T-helper 2 cell treated with Interferon-gamma antibody and Interleukin-4, amounts not matched to agents 5 μg/mL and 100 μg/mL, for 36 hours (primary cell): ENCODE results near the gene IFIT2.

Experiments
- DNase-seq: peaks from one replicate; pipeline ENCODE4 v3.0.0; 2021; ENCODE audit warnings: low spot score
- H3K27ac Mint-ChIP-seq: one replicate; pipeline ENCODE4 v1.8.0; 2021; ENCODE audit warnings: mild to moderate bottlenecking, mixed read lengths
- H3K27me3 Mint-ChIP-seq: one replicate; pipeline ENCODE4 v1.8.0; 2021; ENCODE audit warnings: low read depth, mixed read lengths
- H3K36me3 Mint-ChIP-seq: one replicate; pipeline ENCODE4 v1.8.0; 2021; ENCODE audit warnings: low read depth, mixed read lengths
- H3K4me1 Mint-ChIP-seq: one replicate; pipeline ENCODE4 v1.8.0; 2021; ENCODE audit warnings: low read depth, mixed read lengths
- H3K4me3 Mint-ChIP-seq: one replicate; pipeline ENCODE4 v1.8.0; 2022; ENCODE audit warnings: mild to moderate bottlenecking, moderate library complexity, mixed read lengths
- H3K9me3 Mint-ChIP-seq: one replicate; pipeline ENCODE4 v1.8.0; 2021; ENCODE audit warnings: mixed read lengths

Gene IFIT2

DNA sequence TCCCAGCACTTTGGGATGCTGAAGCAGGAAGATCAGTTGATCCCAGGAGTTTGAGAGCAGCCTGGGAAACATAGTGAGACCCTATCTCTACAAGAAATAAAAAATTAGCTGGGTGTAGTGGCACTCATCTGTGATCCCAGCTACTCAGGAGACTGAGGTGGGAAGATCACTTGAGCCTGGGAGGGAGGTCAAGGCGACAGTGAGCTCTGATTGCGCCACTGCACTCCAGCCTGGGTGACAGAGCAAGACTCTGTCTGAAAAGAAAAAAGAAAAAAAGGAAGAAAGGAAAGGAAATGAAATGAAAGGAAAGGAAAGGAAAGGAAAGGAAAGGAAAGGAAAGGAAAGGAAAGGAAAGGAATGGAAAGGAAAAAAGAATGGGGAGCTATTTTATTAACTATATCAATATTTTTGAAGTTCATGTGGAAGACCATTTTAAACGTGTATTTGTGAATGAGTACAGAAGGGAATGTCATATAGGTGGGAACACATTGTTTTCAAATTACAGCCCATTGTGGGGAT lies 7.1 kb upstream of the IFIT2 start:
- Mint-ChIP-seq H3K27me3 (peaks cover 20% of the 10 kb centered on the region), H3K36me3 (peaks cover 3% of the 10 kb centered on the region), H3K4me3 (no peak overlapping the region), H3K9me3 (peaks cover 13% of the 10 kb centered on the region), H3K4me1 (peaks cover 6% of the 10 kb centered on the region), H3K27ac (no peak overlapping the region)
- no peak for DNase-seq

DNA sequence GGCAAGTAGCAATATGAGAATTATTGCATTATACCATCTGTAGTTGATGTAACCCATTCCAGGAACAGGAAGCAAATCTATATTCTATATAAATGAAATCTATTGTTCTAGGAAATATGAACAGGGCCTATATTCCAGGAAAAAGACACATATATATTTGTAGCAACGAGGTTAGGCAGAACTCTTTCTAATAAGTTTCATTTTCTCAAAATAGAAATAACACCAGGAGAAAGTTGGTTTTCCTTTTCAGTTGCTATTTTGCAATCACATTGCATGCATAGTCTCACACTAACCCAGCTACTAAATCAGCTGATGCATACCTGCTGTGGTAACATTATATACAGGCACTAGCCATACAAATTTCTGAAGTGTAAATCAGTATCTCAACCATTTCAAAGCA lies 6.2 kb upstream of the IFIT2 start:
- Mint-ChIP-seq H3K4me3 (no peak overlapping the region), H3K9me3 (peaks cover 15% of the 10 kb centered on the region), H3K27ac (no peak overlapping the region), H3K4me1 (peaks cover 6% of the 10 kb centered on the region), H3K36me3 (peaks cover 3% of the 10 kb centered on the region), H3K27me3 (peaks cover 20% of the 10 kb centered on the region)
- no peak for DNase-seq

DNA sequence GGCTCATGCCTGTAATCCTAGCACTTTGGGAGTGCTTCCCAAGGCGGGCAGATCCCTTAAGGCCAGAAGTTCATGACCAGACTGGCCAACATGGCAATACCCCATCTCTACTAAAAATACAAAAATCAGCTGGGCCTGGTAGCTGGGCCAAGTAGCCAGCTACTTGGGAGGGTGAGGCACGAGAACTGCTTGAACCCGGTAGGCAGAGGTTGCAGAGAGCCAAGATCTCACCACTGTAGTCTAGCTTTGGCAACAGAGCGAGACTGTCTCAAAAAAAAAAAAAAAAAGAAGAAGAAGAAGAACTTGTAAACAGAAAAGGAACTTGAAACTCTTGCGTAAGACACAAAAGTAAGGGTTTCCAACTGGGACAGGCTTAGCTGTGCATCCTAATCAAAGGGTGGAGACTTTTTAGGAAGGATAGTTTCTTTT lies 5.6 kb upstream of the IFIT2 start:
- DNase-seq = no peak
- H3K27me3 Mint-ChIP-seq = peaks cover 20% of the 10 kb centered on the region
- peaks cover 10% of the 10 kb centered on the region for H3K4me1 Mint-ChIP-seq
- H3K27ac Mint-ChIP-seq = no peak overlapping the region
- H3K9me3 Mint-ChIP-seq = peaks cover 15% of the 10 kb centered on the region
- H3K4me3 Mint-ChIP-seq = no peak overlapping the region
- peaks cover 6% of the 10 kb centered on the region for H3K36me3 Mint-ChIP-seq

DNA sequence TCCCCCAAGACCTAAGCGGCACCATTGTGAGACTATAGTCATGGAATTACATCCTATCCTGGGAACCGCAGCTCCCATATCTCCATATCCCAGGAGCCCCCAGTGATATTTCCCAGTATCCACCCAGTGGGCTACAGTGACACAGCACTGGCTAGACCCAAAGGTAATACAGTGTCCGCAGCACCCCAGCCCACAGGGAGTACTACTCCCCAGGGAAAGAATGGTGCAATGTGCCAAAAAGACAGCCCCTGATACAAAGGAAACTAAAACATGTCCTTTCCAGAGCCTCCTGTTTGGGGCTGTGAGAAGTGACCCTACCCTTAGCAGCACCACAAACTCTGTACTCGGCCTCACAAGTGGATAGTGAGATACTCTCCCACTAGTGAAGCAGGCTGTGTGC lies 4.5 kb upstream of the IFIT2 start:
- H3K4me1 Mint-ChIP-seq = peaks cover 21% of the 10 kb centered on the region
- no peak overlapping the region for H3K4me3 Mint-ChIP-seq
- peaks cover 15% of the 10 kb centered on the region for H3K27me3 Mint-ChIP-seq
- DNase-seq = no peak
- H3K9me3 Mint-ChIP-seq = peaks cover 15% of the 10 kb centered on the region
- no peak overlapping the region for H3K27ac Mint-ChIP-seq
- peaks cover 6% of the 10 kb centered on the region for H3K36me3 Mint-ChIP-seq

DNA sequence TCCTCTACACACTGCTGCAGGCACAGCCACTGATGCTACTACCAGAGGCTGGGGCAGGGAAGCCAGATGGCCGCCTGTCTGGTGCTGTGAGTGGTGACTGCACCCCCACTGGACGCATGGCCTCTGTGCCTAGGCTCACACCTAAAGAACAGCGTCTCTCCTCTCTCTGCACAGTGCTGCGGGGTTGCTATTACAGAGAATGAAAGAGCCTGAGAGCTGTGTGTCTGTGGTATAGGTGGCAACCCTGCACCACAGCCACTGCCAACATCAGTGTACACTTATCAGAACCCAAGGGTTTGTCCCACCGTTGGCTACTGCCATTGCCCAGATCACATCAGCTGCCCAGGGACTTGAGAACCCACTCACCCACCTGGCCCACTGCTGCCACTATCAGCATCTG lies 4.1 kb upstream of the IFIT2 start:
- no peak overlapping the region for H3K4me3 Mint-ChIP-seq
- H3K27ac Mint-ChIP-seq = no peak overlapping the region
- H3K9me3 Mint-ChIP-seq = peaks cover 15% of the 10 kb centered on the region
- DNase-seq = no peak
- peaks cover 6% of the 10 kb centered on the region for H3K36me3 Mint-ChIP-seq
- peaks cover 25% of the 10 kb centered on the region for H3K4me1 Mint-ChIP-seq
- H3K27me3 Mint-ChIP-seq = peaks cover 13% of the 10 kb centered on the region

DNA sequence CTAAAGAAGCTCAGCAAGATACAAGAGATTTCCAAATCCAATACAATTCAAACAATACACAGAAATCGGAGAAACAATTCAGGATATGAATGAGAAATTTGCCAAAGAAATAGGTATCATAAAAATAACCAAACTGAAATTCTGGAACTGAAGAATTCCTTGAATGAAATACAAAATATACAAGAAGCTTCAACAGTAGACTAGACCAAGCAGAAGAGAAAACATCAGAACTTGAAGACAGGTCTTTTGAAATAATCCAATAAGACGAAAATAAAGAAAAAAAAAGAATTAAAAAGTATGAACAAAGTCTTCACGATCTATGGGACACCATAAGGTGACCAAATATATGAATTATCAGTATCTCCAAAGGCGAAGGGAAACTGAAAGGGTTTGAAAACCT lies 2.8 kb upstream of the IFIT2 start:
- H3K4me3 Mint-ChIP-seq = no peak overlapping the region
- H3K4me1 Mint-ChIP-seq = peaks cover 31% of the 10 kb centered on the region
- peaks cover 14% of the 10 kb centered on the region for H3K27me3 Mint-ChIP-seq
- peaks cover 15% of the 10 kb centered on the region for H3K9me3 Mint-ChIP-seq
- H3K27ac Mint-ChIP-seq = no peak overlapping the region
- H3K36me3 Mint-ChIP-seq = peaks cover 6% of the 10 kb centered on the region
- no peak for DNase-seq

DNA sequence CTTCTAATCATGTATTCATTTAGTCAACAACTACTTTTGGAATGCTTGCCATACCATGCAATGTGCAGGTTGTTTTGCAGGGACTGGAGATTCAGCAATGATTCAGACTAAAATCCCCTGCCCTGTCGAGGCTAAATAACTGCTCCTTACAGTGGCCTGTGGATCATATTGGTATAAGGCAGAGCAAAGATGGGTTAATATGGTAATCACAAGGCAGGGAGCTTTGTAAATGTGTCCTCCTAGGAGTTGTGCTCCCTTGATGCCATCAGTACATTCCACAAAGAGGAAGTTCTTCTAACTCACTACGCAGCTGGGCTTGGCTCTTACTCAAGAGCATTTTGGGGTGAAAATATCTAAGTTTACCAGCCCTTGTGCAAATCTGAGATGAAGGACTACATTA lies 614 bp upstream of the IFIT2 start:
- Mint-ChIP-seq H3K9me3 (peaks cover 15% of the 10 kb centered on the region), H3K27ac (peak overlapping the region; percentile 83), H3K4me1 (peaks cover 24% of the 10 kb centered on the region), H3K27me3 (peaks cover 24% of the 10 kb centered on the region), H3K36me3 (peaks cover 6% of the 10 kb centered on the region), H3K4me3 (peak overlapping the region; percentile 85)
- no peak for DNase-seq

DNA sequence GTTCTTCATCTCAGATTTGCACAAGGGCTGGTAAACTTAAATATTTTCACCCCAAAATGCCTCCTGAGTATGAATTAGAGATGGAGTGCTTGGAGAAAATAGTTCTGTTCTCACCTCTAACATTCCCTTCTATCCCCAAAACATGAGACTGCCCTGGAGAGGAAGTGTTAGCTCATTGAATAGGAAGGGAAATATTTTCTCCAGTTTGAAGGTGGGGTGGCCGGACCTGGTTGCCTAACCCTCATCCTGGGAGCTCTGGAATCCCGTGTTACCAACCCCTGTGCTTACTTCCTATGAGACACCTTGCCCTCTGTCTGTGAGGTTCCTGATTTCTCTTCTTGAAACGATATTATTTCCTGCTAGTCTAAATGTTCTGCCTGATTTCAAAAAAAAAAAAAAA lies 779 bp downstream of the IFIT2 start:
- H3K4me1 Mint-ChIP-seq = peaks cover 24% of the 10 kb centered on the region
- H3K36me3 Mint-ChIP-seq = peaks cover 6% of the 10 kb centered on the region

DNA sequence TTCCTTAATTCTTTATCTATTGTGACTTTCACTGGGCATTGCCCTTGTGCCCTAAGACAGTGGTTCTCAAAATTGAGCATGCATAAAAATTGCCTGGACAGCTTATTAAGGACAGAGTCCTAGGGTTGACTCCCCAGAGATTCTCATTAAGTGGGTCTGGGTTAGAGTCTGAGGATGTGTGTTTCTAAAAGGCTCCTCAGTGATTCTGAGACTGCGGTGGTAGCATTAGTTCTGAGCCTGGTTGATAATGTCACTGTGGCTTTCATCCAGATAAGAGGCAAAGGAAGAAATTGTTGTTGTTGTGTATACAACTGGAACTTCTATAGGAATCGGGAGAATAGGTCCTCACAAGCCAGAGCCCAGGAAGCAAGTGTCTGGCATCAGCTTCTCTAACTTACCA lies 1.3 kb downstream of the IFIT2 start:
- Mint-ChIP-seq H3K36me3 (peaks cover 6% of the 10 kb centered on the region), H3K27me3 (peaks cover 21% of the 10 kb centered on the region), H3K27ac (no peak overlapping the region), H3K4me1 (peaks cover 24% of the 10 kb centered on the region), H3K4me3 (peak overlapping the region; percentile 85), H3K9me3 (peaks cover 15% of the 10 kb centered on the region)
- DNase-seq = no peak

More for the DNA sequence above, 779 bp downstream of the IFIT2 start:
- Mint-ChIP-seq H3K27me3 (peaks cover 23% of the 10 kb centered on the region), H3K27ac (no peak overlapping the region), H3K9me3 (peaks cover 15% of the 10 kb centered on the region), H3K4me3 (peak overlapping the region; percentile 85)
- no peak for DNase-seq

DNA sequence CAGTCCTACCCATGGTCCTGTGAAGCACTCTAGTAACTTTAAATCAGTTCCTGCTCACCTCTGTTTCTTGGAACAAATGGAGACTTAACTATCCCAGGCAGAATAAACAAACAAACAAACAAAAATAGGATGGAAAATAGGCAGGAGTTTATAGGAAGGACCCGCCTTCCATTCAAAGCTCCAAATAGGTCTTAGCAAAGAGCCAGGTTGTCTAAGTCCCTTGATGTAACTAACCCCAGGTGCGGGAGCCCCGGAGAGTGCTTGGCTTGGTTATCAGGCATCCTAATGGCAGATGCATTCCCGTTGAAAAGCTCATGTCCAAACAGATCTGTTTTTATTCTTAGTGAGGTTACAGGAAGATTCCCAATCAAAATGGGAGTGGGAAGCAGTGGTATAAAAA lies 2.2 kb downstream of the IFIT2 start:
- peaks cover 10% of the 10 kb centered on the region for H3K9me3 Mint-ChIP-seq
- DNase-seq = no peak
- peaks cover 24% of the 10 kb centered on the region for H3K4me1 Mint-ChIP-seq
- H3K27me3 Mint-ChIP-seq = peaks cover 21% of the 10 kb centered on the region
- H3K27ac Mint-ChIP-seq = no peak overlapping the region
- H3K36me3 Mint-ChIP-seq = peaks cover 6% of the 10 kb centered on the region
- H3K4me3 Mint-ChIP-seq = no peak overlapping the region

DNA sequence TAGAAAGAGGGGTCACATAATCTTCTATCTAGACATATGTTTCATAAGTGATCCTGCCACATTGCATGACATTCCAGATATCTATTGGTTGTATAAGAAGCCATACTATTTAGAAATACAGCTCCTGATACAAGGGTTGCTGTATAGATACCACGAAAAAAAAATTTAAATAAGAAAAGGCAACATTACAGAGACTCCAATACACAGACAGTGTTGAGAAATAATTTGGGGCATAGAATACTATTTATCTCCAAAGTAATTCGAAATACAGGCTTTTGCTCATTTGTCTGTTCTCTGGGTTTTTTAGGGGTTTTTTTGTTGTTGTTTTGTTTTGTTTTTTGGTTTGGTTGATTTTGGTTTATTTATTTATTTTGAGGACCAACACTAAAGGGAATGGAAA lies 2.6 kb downstream of the IFIT2 start:
- no peak overlapping the region for H3K4me3 Mint-ChIP-seq
- DNase-seq = no peak

DNA sequence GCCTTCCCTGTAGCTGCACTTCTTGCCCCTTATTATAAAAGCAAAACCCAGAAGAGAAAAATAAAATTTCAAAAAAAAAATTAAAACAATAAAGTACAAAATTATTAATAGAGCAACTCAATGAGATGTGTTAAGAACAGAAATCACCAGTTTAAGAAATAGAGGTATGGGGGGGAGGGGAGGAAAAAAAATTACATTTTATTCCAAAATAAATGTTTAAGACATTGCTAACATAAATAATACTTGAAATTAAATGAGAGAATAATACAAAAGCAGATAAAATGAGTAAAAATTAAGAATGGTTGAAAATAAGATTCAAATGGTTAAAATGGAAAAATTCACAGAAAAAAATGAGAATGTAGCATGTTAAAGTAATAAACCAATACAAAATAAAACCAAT lies 3.1 kb downstream of the IFIT2 start:
- Mint-ChIP-seq H3K4me3 (no peak overlapping the region), H3K9me3 (peaks cover 1% of the 10 kb centered on the region), H3K27me3 (peaks cover 26% of the 10 kb centered on the region), H3K27ac (no peak overlapping the region), H3K36me3 (peaks cover 3% of the 10 kb centered on the region), H3K4me1 (peaks cover 24% of the 10 kb centered on the region)
- no peak for DNase-seq

More for the DNA sequence above, 2.6 kb downstream of the IFIT2 start:
- peaks cover 6% of the 10 kb centered on the region for H3K9me3 Mint-ChIP-seq
- H3K27me3 Mint-ChIP-seq = peaks cover 26% of the 10 kb centered on the region
- no peak overlapping the region for H3K27ac Mint-ChIP-seq
- H3K4me1 Mint-ChIP-seq = peaks cover 24% of the 10 kb centered on the region
- peaks cover 3% of the 10 kb centered on the region for H3K36me3 Mint-ChIP-seq

DNA sequence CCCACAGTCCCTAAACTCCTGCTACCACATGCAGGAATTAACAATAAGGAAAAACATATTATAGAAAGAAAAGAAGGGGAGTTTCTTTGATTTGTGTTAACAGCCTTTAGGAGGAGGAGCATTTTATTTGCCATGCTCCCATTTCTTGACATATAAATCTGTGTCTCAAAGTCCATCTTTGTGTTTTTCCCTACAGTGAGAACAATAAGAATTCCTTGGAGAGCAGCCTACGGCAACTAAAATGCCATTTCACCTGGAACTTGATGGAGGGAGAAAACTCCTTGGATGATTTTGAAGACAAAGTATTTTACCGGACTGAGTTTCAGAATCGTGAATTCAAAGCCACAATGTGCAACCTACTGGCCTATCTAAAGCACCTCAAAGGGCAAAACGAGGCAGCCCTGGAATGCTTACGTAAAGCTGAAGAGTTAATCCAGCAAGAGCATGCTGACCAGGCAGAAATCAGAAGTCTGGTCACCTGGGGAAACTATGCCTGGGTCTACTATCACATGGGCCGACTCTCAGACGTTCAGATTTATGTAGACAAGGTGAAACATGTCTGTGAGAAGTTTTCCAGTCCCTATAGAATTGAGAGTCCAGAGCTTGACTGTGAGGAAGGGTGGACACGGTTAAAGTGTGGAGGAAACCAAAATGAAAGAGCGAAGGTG lies 4.1 kb downstream of the IFIT2 start:
- Mint-ChIP-seq H3K4me3 (no peak overlapping the region), H3K27me3 (peaks cover 26% of the 10 kb centered on the region), H3K36me3 (peaks cover 2% of the 10 kb centered on the region), H3K27ac (no peak overlapping the region), H3K4me1 (peaks cover 24% of the 10 kb centered on the region), H3K9me3 (no peaks in the 10 kb centered on the region)
- no peak for DNase-seq

DNA sequence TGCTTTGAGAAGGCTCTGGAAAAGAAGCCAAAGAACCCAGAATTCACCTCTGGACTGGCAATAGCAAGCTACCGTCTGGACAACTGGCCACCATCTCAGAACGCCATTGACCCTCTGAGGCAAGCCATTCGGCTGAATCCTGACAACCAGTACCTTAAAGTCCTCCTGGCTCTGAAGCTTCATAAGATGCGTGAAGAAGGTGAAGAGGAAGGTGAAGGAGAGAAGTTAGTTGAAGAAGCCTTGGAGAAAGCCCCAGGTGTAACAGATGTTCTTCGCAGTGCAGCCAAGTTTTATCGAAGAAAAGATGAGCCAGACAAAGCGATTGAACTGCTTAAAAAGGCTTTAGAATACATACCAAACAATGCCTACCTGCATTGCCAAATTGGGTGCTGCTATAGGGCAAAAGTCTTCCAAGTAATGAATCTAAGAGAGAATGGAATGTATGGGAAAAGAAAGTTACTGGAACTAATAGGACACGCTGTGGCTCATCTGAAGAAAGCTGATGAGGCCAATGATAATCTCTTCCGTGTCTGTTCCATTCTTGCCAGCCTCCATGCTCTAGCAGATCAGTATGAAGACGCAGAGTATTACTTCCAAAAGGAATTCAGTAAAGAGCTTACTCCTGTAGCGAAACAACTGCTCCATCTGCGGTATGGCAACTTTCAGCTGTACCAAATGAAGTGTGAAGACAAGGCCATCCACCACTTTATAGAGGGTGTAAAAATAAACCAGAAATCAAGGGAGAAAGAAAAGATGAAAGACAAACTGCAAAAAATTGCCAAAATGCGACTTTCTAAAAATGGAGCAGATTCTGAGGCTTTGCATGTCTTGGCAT lies 4.8 kb downstream of the IFIT2 start:
- Mint-ChIP-seq H3K4me3 (no peak overlapping the region), H3K9me3 (no peaks in the 10 kb centered on the region), H3K4me1 (peaks cover 17% of the 10 kb centered on the region), H3K27ac (no peak overlapping the region), H3K36me3 (no peaks in the 10 kb centered on the region), H3K27me3 (peaks cover 26% of the 10 kb centered on the region)
- DNase-seq = no peak
